Prostate gland (tissue), 2 donors: ENCODE data around the gene AOPEP. TPM values are rescaled to one million over a fixed set of nuclear protein-coding genes. Genes with fewer than 3 reads are reported as not detected.

ENCODE experiments used
- DNase-seq: peaks from one replicate; pipeline ENCODE4 v3.0.0-alpha.2; 2019; ENCODE audit warnings: low spot score
- H3K27ac ChIP-seq, 2 donors: fragments of 200-600 bp; sonication (generic); 2 replicates each; pipeline ENCODE4 v1.5.1; 2017 to 2019
- H3K27me3 ChIP-seq: fragments of 200-600 bp; sonication (generic); replicated peaks from 2 replicates; pipeline ENCODE4 v1.5.1; 2019; ENCODE audit not compliant: insufficient read depth
- H3K36me3 ChIP-seq, 2 donors: fragments of 200-600 bp; sonication (generic); 1 replicate in 1 of 2; 2 replicates in 1 of 2; pipeline versions ENCODE4 v1.5.1 to v1.8.1; 2017 to 2019
- H3K4me1 ChIP-seq: fragments of 200-600 bp; sonication (generic); replicated peaks from 2 replicates; pipeline ENCODE4 v1.5.1; 2019
- H3K4me3 ChIP-seq, 2 donors: fragments of 200-600 bp; sonication (generic); 2 replicates each; pipeline ENCODE4 v1.5.1; 2017 to 2019
- H3K9me3 ChIP-seq: fragments of 200-600 bp; sonication (generic); 2 replicates; pipeline ENCODE4 v1.5.1; 2017
- POLR2A ChIP-seq: fragments of 450-650 bp; IDR thresholded peaks from one replicate; pipeline ENCODE4 v1.6.1; 2016; ENCODE audit warnings: antibody characterized with exemption, mild to moderate bottlenecking
- POLR2AphosphoS5 ChIP-seq: sonication (generic); formaldehyde crosslinking; IDR thresholded peaks from one replicate; pipeline ENCODE4 v1.6.1; 2017; ENCODE audit warnings: antibody characterized with exemption
- WGBS: methylation state at CpG from one replicate; pipeline ENCODE4 v1.1.5; 2018; 5-methylcytosine and 5-hydroxymethylcytosine counted together
- intact Hi-C: fragments of 100-400 bp; cut with DNase I; formaldehyde crosslinking; loops from one replicate; pipeline ENCODE4 v1.14.2; 2022
- total RNA-seq, 2 donors: library from RNA; depleted of rRNA; stranded (reverse); fragments of >200 nt; gene quantifications; one replicate each; pipeline ENCODE4 v1.1.0, GENCODE V29; 2016
- TF ChIP-seq, protein P1 (sequence below), 4 experiments: fragments of 200-600 bp in 2 of 4; fragments of 450-650 bp in 2 of 4; sonication (generic) in 2 of 4; IDR thresholded peaks; 1 replicate in 3 of 4; 2 replicates in 1 of 4; pipeline ENCODE4 v1.5.1; 2016 to 2019; ENCODE audit warnings: antibody characterized with exemption in 4 of 4, mild to moderate bottlenecking in 2 of 4, moderate library complexity in 2 of 4

Gene AOPEP
- total RNA-seq, 2 donors from 2014 or later = 107 to 188 TPM

DNA sequence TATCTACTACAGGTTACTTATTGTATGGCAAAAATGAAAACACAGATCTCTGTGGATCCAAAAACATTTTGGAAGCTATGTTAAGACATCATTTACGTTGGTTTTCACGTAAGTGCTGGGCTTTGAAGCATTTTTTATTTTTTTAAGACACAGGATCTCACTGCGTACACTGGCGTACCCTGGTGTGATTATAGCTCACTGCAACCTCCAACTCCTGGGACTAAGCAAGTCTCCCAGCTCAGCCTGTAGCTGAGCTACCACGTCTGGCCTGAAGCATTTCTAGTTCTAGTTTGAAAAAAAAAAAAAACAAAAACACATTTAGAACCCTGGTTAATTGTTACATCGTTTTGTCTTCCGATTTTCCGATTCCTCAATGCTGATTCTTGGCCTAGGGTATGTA is 131.3 kb downstream of the AOPEP start:
- TF ChIP-seq POLR2AphosphoS5 (no peak), POLR2A (no peak)
- TF ChIP-seq, protein P1, sequence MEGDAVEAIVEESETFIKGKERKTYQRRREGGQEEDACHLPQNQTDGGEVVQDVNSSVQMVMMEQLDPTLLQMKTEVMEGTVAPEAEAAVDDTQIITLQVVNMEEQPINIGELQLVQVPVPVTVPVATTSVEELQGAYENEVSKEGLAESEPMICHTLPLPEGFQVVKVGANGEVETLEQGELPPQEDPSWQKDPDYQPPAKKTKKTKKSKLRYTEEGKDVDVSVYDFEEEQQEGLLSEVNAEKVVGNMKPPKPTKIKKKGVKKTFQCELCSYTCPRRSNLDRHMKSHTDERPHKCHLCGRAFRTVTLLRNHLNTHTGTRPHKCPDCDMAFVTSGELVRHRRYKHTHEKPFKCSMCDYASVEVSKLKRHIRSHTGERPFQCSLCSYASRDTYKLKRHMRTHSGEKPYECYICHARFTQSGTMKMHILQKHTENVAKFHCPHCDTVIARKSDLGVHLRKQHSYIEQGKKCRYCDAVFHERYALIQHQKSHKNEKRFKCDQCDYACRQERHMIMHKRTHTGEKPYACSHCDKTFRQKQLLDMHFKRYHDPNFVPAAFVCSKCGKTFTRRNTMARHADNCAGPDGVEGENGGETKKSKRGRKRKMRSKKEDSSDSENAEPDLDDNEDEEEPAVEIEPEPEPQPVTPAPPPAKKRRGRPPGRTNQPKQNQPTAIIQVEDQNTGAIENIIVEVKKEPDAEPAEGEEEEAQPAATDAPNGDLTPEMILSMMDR (IDR thresholded peaks at IDR 0.05) = no peak
- intact Hi-C loops = no loop called here
- no peaks in the 10 kb centered on the region for H3K9me3 ChIP-seq
- H3K4me1 ChIP-seq = no peaks in the 10 kb centered on the region
- 98% methylated on average over 8 of the region's 8 CpGs for WGBS
- no peaks in the 10 kb centered on the region for H3K27me3 ChIP-seq
- no peak for DNase-seq
- no peaks in the 10 kb centered on the region for H3K36me3 ChIP-seq
- no peak overlapping the region for H3K27ac ChIP-seq
- no peak overlapping the region for H3K4me3 ChIP-seq

DNA sequence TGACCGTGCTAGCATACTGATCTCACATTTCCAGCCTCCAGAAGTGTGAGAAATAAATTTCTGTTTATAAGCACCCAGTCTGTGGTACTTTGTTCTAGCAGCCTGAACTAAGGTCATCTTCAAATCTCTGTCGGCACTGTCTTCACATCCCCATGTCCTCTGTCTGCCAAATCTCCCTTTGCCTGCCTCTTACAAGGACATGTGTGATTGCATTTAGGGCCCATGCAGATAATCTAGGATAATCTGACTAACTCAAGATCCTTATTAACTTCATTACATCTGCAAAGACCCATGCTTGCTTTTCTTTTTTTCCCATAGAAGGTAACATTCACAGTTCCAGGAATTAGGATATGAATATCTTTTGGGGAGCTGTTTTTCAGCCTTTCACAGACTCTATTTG is 132.7 kb downstream of the AOPEP start:
- H3K4me3 ChIP-seq = no peak overlapping the region
- WGBS = 70% methylated on average over 2 of the region's 2 CpGs
- H3K36me3 ChIP-seq = no peaks in the 10 kb centered on the region
- intact Hi-C loops = no loop called here
- no peak for DNase-seq
- H3K4me1 ChIP-seq = no peaks in the 10 kb centered on the region
- no peak overlapping the region for H3K27ac ChIP-seq
- no peaks in the 10 kb centered on the region for H3K27me3 ChIP-seq
- TF ChIP-seq POLR2A = no peak
- TF ChIP-seq, protein P1 (IDR thresholded peaks at IDR 0.05) = no peak
- no peak for TF ChIP-seq POLR2AphosphoS5
- no peaks in the 10 kb centered on the region for H3K9me3 ChIP-seq

DNA sequence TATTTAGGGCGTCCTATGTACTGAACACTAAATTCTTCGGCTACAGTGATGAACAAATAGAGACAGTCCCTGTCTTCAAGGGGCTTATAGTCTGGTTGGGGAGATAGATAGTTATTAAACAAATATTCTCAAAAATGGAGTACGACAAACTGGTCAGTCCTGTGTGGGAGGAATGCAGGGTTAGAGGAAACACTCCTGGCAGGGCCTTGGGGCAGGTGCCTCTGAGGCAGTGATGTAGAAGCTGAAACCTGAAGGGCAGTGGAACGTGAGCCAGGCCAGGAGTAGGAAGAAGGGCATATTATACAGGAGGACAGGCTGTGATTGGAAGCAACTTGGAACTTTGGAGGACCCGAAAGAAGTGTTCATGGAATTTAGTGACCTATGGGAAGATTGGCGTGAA is 133.4 kb downstream of the AOPEP start:
- intact Hi-C loops = no loop called here
- no peaks in the 10 kb centered on the region for H3K4me1 ChIP-seq
- TF ChIP-seq POLR2AphosphoS5 = no peak
- TF ChIP-seq, protein P1 (IDR thresholded peaks at IDR 0.05) = no peak
- TF ChIP-seq POLR2A = no peak
- H3K4me3 ChIP-seq = no peak overlapping the region
- no peak for DNase-seq
- H3K27me3 ChIP-seq = no peaks in the 10 kb centered on the region
- H3K27ac ChIP-seq = no peak overlapping the region
- H3K36me3 ChIP-seq = no peaks in the 10 kb centered on the region
- WGBS = 91% methylated on average over 6 of the region's 6 CpGs
- no peaks in the 10 kb centered on the region for H3K9me3 ChIP-seq

DNA sequence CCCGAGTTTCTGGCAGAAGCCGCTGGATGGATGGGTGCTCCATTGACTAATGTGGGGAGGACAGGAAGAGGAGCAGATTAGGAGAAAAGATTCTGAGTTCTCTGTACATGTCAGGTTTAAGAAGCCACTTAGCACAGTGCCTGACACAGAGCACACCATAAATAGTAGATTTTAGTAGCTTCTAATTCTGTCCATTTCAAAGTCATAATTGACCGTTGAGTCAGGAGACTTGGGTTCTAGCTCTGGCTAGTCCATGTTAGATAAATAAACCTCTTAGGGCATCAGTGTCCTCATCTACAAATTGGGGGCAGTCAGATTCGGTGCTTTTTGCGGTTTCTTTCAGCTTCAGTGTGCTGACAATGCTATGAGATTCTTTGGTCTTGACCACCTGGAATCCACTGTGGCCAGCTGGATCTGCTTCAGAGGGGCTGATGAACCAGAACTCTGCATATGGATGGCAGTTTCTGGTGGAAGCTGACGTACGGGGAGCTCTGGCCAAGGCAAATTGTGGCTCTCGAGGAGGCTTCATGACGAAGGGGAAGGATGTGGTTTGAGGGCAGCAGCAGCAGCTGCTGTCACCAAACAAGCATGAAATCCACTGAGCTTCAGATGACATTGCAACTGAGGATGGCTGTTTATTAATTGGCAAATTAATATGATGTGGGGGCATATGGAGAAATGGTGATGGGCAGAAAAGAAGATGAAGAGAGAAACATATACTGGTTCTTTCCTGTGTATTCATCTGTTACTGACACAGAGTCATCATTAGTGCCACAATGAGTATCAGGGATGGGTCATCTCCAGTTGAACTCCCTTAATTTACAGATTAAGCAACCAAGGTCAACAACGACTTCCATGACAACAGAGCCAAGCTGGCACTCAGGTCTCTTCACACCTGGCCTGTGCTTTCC is 134.4 kb downstream of the AOPEP start:
- DNase-seq = no peak
- Histone ChIP-seq H3K36me3 (no peaks in the 10 kb centered on the region), H3K27ac (peak overlapping the region in 1 of 2 donors; percentile 11), H3K4me3 (no peak overlapping the region), H3K4me1 (no peaks in the 10 kb centered on the region), H3K9me3 (no peaks in the 10 kb centered on the region), H3K27me3 (no peaks in the 10 kb centered on the region)
- intact Hi-C loops = no loop called here
- WGBS = 84% methylated on average over 10 of the region's 10 CpGs
- no peak for TF ChIP-seq POLR2AphosphoS5

DNA sequence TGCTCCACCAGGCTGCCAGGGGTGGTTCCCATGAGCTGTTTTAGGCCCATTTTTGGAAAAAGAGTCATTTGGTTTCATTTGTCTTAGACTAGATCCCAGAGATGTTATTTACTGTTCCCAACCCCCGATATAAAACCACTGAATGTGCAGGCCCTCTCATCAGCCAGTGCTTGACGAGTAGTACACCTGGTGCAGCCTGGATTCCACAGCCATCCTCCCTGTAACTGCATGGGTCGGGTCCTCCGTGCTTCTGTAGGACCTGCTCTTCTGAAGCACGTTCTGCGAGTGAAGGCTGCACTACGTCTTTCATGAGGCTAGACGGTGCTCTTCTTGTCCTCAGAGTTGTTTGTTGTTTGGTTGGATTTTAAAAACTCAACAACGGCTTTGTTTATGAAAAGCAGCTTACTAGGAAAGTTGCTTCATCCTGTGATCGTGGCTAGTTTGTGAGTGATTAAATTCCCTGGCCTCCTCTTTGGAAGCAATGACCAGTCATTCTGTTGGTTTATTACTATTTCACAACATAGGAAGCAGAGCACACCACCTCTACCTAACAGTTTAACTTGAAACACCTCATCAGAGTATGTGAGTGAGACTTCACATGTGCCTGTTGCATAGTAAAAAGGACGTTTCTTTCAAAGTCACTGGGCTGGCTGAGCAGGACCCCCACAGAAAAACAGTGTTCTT is 135.2 kb downstream of the AOPEP start:
- no peaks in the 10 kb centered on the region for H3K4me1 ChIP-seq
- no peaks in the 10 kb centered on the region for H3K36me3 ChIP-seq
- no peaks in the 10 kb centered on the region for H3K27me3 ChIP-seq
- H3K27ac ChIP-seq = peak overlapping the region; percentile 16 to 32
- WGBS = 78% methylated on average over 11 of the region's 11 CpGs
- intact Hi-C loops = no loop called here
- no peak overlapping the region for H3K4me3 ChIP-seq
- H3K9me3 ChIP-seq = no peaks in the 10 kb centered on the region
- TF ChIP-seq POLR2A (no peak), POLR2AphosphoS5 (no peak)
- TF ChIP-seq, protein P1 (IDR thresholded peaks at IDR 0.05) = no peak
- no peak for DNase-seq
